Pancreas (tissue), 10 donors: ENCODE data around the gene CCDC7. TPM values are rescaled to one million over a fixed set of nuclear protein-coding genes. Genes with fewer than 3 reads are reported as not detected.

ENCODE experiments used
- ATAC-seq, 4 donors: fragments of 200-7000 bp; cut with Tn5 transposase; one replicate each; pipeline versions ENCODE4 v1.8.0 to v1.9.1; 2020; ENCODE audit warnings: mild to moderate bottlenecking in 4 of 4, moderate library complexity in 4 of 4
- DNase-seq, 6 donors: peaks; one replicate each; pipeline ENCODE4 v3.0.0-alpha.2; 2020
- FAIRE-seq: peaks from 2 replicates; lab custom pipeline; 2012; peaks lifted over from hg19 to GRCh38; lab: Jason Lieb, UNC
- H3K27ac ChIP-seq, 4 donors: fragments of 200-600 bp; sonication (generic); 1 replicate in 3 of 4; 2 replicates in 1 of 4; pipeline versions ENCODE4 v1.5.0 to v1.8.0; 2020
- H3K27me3 ChIP-seq, 4 donors: fragments of 200-600 bp; one replicate each; pipeline ENCODE4 v1.8.0; 2021
- H3K36me3 ChIP-seq, 3 donors: fragments of 200-600 bp; sonication (generic) in 1 of 3; one replicate each; pipeline versions ENCODE4 v1.5.0 to v1.8.0; 2020 to 2021
- H3K4me1 ChIP-seq, 3 donors: fragments of 200-600 bp; one replicate each; pipeline ENCODE4 v1.8.0; 2021
- H3K4me3 ChIP-seq, 4 donors: fragments of 200-600 bp; sonication (generic) in 2 of 4; one replicate each; pipeline versions ENCODE4 v1.5.0 to v1.8.0; 2020 to 2021
- H3K9me3 ChIP-seq, 4 donors: fragments of 200-600 bp; one replicate each; pipeline ENCODE4 v1.8.0; 2021
- WGBS, 2 donors: extraction: QIAGEN DNeasy Blood & Tissue Kit; methylation state at CpG; one replicate each; pipeline ENCODE4 v1.1.7; 2013; 5-methylcytosine and 5-hydroxymethylcytosine counted together
- intact Hi-C, 3 donors: fragments of 100-400 bp; cut with DNase I; formaldehyde crosslinking; loops; one replicate each; pipeline versions ENCODE4 v1.11.1 to v1.14.2; 2022
- polyA plus RNA-seq, 2 donors: library from polyadenylated mRNA; stranded (reverse); fragments of 200-250 nt; gene quantifications; one replicate each; pipeline ENCODE4 v1.2.3, GENCODE V29; 2013
- total RNA-seq, 6 donors: library from RNA; stranded (reverse); fragmentation: NEBNext Ultra II Directional in 4 of 6; extraction: Animal tissue kit (Norgen Biotek cat#: 25700) in 4 of 6; gene quantifications; one replicate each; pipeline versions ENCODE4 v1.2.1 to v1.2.4, GENCODE V29; 2021 to 2023
- TF ChIP-seq, protein P1 (sequence below), 4 donors: fragments of 200-600 bp; sonication (generic) in 3 of 4; IDR thresholded peaks; one replicate each; pipeline versions ENCODE4 v1.5.0 to v1.8.0; 2021; ENCODE audit warnings: antibody characterized with exemption in 4 of 4
- donor health status: healthy with polysubstance abuse.
- donor health status: DM: no; HTN: no; CAD: no; lungs with moderate emphysema.
- donor health status: DM: no; HTN: no; CAD: no.
- donor health status: control.
- donor health status: control.
- donor health status: Bipolar disorder and iron deficiency.
- donor health status: DM: yes; HTN: yes; CAD: no.
- donor health status: DM: no; HTN: no; CAD: no.
- donor health status: DM: no; HTN: no; CAD: no.
- donor health status: DM: yes; HTN: yes; CAD: no.

The CCDC7 gene
- total and polyA plus RNA-seq, 8 donors = 1.8 to 15.8 (median 7.8) TPM

GRCh38 chr10:32923134-32923533 lies 477.2 kb downstream of the CCDC7 start:
- DNase-seq (no peak), FAIRE-seq (no peak), ATAC-seq (no peak)
- H3K4me3 ChIP-seq = no peak overlapping the region
- no peaks in the 10 kb centered on the region for H3K27me3 ChIP-seq
- H3K4me1 ChIP-seq = no peaks in the 10 kb centered on the region
- 56 to 72% methylated on average over 2 of the region's 2 CpGs for WGBS, 2 donors
- peaks cover 0 to 65% (median 23%) of the 10 kb centered on the region in 3 donors for H3K36me3 ChIP-seq
- TF ChIP-seq, protein P1, sequence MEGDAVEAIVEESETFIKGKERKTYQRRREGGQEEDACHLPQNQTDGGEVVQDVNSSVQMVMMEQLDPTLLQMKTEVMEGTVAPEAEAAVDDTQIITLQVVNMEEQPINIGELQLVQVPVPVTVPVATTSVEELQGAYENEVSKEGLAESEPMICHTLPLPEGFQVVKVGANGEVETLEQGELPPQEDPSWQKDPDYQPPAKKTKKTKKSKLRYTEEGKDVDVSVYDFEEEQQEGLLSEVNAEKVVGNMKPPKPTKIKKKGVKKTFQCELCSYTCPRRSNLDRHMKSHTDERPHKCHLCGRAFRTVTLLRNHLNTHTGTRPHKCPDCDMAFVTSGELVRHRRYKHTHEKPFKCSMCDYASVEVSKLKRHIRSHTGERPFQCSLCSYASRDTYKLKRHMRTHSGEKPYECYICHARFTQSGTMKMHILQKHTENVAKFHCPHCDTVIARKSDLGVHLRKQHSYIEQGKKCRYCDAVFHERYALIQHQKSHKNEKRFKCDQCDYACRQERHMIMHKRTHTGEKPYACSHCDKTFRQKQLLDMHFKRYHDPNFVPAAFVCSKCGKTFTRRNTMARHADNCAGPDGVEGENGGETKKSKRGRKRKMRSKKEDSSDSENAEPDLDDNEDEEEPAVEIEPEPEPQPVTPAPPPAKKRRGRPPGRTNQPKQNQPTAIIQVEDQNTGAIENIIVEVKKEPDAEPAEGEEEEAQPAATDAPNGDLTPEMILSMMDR (IDR thresholded peaks at IDR 0.05) = no peak
- H3K27ac ChIP-seq = no peak overlapping the region
- intact Hi-C loops = no loop called here
- no peaks in the 10 kb centered on the region for H3K9me3 ChIP-seq

GRCh38 chr10:32923849-32924248 lies 477.9 kb downstream of the CCDC7 start:
- Histone ChIP-seq H3K36me3 (peaks cover 0 to 61% (median 17%) of the 10 kb centered on the region in 3 donors), H3K4me3 (no peak overlapping the region), H3K4me1 (no peaks in the 10 kb centered on the region), H3K9me3 (no peaks in the 10 kb centered on the region), H3K27me3 (no peaks in the 10 kb centered on the region), H3K27ac (no peak overlapping the region)
- DNase-seq (no peak), ATAC-seq (no peak), FAIRE-seq (no peak)
- intact Hi-C loops = no loop called here
- TF ChIP-seq, protein P1 (IDR thresholded peaks at IDR 0.05) = no peak
- WGBS, 2 donors = 77 to 91% methylated on average over 2 of the region's 2 CpGs

Other genes with a start within 250 kb of the CCDC7 start
- 10 to 100 TPM; 12.9 to 21.8 (median 16.4) TPM for gene EPC1, start 99.0 kb upstream of the CCDC7 start, total RNA-seq
- gene EPC1, start 99.0 kb upstream of the CCDC7 start, polyA plus RNA-seq = 10 to 100 TPM; 11.3 to 19.8 TPM